Measurements from ENCODE around the gene TSPAN11.

TSPAN11 gene

GRCh38 chr12:30961030-30961429, 34.5 kb downstream of the TSPAN11 start:
- H3K79me1 ChIP-seq (ENCODE audit: low read depth, low read length) = no peaks in the 10 kb centered on the region
- H2AFZ ChIP-seq (ENCODE audit: low read length) = no peak overlapping the region
- H3K23ac ChIP-seq (ENCODE audit: low read depth, low read length, poor library complexity) = no peak overlapping the region
- H3K4me2 ChIP-seq (ENCODE audit: insufficient read depth, low read length, poor library complexity, severe bottlenecking) = no peak overlapping the region
- no peak overlapping the region for H2BK15ac ChIP-seq (ENCODE audit: low read length)
- H3K9ac ChIP-seq (ENCODE audit: low read depth, low read length, poor library complexity) = no peak overlapping the region
- no peaks in the 10 kb centered on the region for H3K9me3 ChIP-seq (replicated peaks in 1 of 2; ENCODE audit: control insufficient read depth in 2 of 2, insufficient read depth in 1 of 2, low read depth in 1 of 2, low read length in 2 of 2)
- no peak overlapping the region for H3K14ac ChIP-seq (ENCODE audit: low read length)
- no peak overlapping the region for H2BK5ac ChIP-seq (ENCODE audit: low read length)
- H3K27me3 ChIP-seq (ENCODE audit: control insufficient read depth in 3 of 3, insufficient read depth in 3 of 3, low read depth in 1 of 3, low read length in 3 of 3) = no peaks in the 10 kb centered on the region
- no peaks in the 10 kb centered on the region for H3K4me1 ChIP-seq (ENCODE audit: control insufficient read depth in 2 of 2, insufficient read depth in 1 of 2, low read depth in 1 of 2, low read length in 2 of 2)
- no peak overlapping the region for H2AK5ac ChIP-seq (ENCODE audit: low read depth, low read length)
- no CpG with 5 or more reads among the region's 3 CpGs for WGBS, 2 donors (ENCODE audit: extremely low coverage in 2 of 2, insufficient read length in 2 of 2, insufficient replicate concordance in 1 of 2)
- H3K36me3 ChIP-seq (replicated peaks in 1 of 2; ENCODE audit: control insufficient read depth in 2 of 2, insufficient read depth in 2 of 2, low read length in 2 of 2) = peaks cover 0 to 14% of the 10 kb centered on the region in 2 donors
- no peak overlapping the region for H3K4ac ChIP-seq (ENCODE audit: low read length)
- H3K18ac ChIP-seq (ENCODE audit: low read length) = no peak overlapping the region
- no peak overlapping the region for H3K4me3 ChIP-seq (ENCODE audit: low read length in 2 of 2)
- no peak overlapping the region for H2BK120ac ChIP-seq (ENCODE audit: low read depth, low read length)
- no peak overlapping the region for H3K27ac ChIP-seq (replicated peaks; ENCODE audit: low read length)
- H4K8ac ChIP-seq (ENCODE audit: low read depth, low read length) = no peak overlapping the region
- no peak overlapping the region for H4K91ac ChIP-seq (ENCODE audit: low read depth, low read length, poor library complexity)
- no peak overlapping the region for H2BK12ac ChIP-seq (ENCODE audit: low read length)
- DNase-seq (ENCODE audit: low spot score) = no peak

GRCh38 chr12:30962047-30962446, 35.5 kb downstream of the TSPAN11 start:
- Histone ChIP-seq H3K27ac (replicated peaks; ENCODE audit: low read length) (no peak overlapping the region), H3K4me3 (ENCODE audit: low read length in 2 of 2) (no peak overlapping the region), H2BK5ac (ENCODE audit: low read length) (no peak overlapping the region), H3K9ac (ENCODE audit: low read depth, low read length, poor library complexity) (no peak overlapping the region), H3K4me1 (ENCODE audit: control insufficient read depth in 2 of 2, insufficient read depth in 1 of 2, low read depth in 1 of 2, low read length in 2 of 2) (no peaks in the 10 kb centered on the region), H2AFZ (ENCODE audit: low read length) (no peak overlapping the region), H3K18ac (ENCODE audit: low read length) (no peak overlapping the region), H3K36me3 (replicated peaks in 1 of 2; ENCODE audit: control insufficient read depth in 2 of 2, insufficient read depth in 2 of 2, low read length in 2 of 2) (peaks cover 0 to 23% of the 10 kb centered on the region in 2 donors), H3K4ac (ENCODE audit: low read length) (no peak overlapping the region), H3K79me1 (ENCODE audit: low read depth, low read length) (no peaks in the 10 kb centered on the region), H2AK5ac (ENCODE audit: low read depth, low read length) (no peak overlapping the region), H3K23ac (ENCODE audit: low read depth, low read length, poor library complexity) (no peak overlapping the region), H4K91ac (ENCODE audit: low read depth, low read length, poor library complexity) (no peak overlapping the region), H2BK12ac (ENCODE audit: low read length) (no peak overlapping the region), H3K14ac (ENCODE audit: low read length) (no peak overlapping the region), H2BK120ac (ENCODE audit: low read depth, low read length) (no peak overlapping the region), H2BK15ac (ENCODE audit: low read length) (no peak overlapping the region), H3K27me3 (ENCODE audit: control insufficient read depth in 3 of 3, insufficient read depth in 3 of 3, low read depth in 1 of 3, low read length in 3 of 3) (no peaks in the 10 kb centered on the region), H3K4me2 (ENCODE audit: insufficient read depth, low read length, poor library complexity, severe bottlenecking) (no peak overlapping the region), H3K9me3 (replicated peaks in 1 of 2; ENCODE audit: control insufficient read depth in 2 of 2, insufficient read depth in 1 of 2, low read depth in 1 of 2, low read length in 2 of 2) (no peaks in the 10 kb centered on the region), H4K8ac (ENCODE audit: low read depth, low read length) (no peak overlapping the region)
- DNase-seq (ENCODE audit: low spot score) = no peak
- no CpG with 5 or more reads among the region's 2 CpGs for WGBS, 2 donors (ENCODE audit: extremely low coverage in 2 of 2, insufficient read length in 2 of 2, insufficient replicate concordance in 1 of 2)

- DNase-seq (ENCODE audit: low spot score) = no peak
- no peak overlapping the region for H4K8ac ChIP-seq (ENCODE audit: low read depth, low read length)
- H3K36me3 ChIP-seq (replicated peaks in 1 of 2; ENCODE audit: control insufficient read depth in 2 of 2, insufficient read depth in 2 of 2, low read length in 2 of 2) = peaks cover 0 to 35% of the 10 kb centered on the region in 2 donors
- no peak overlapping the region for H3K23ac ChIP-seq (ENCODE audit: low read depth, low read length, poor library complexity)
- H2AK5ac ChIP-seq (ENCODE audit: low read depth, low read length) = no peak overlapping the region
- no peak overlapping the region for H3K14ac ChIP-seq (ENCODE audit: low read length)
- no peaks in the 10 kb centered on the region for H3K9me3 ChIP-seq (replicated peaks in 1 of 2; ENCODE audit: control insufficient read depth in 2 of 2, insufficient read depth in 1 of 2, low read depth in 1 of 2, low read length in 2 of 2)
- H3K9ac ChIP-seq (ENCODE audit: low read depth, low read length, poor library complexity) = no peak overlapping the region
- no peaks in the 10 kb centered on the region for H3K4me1 ChIP-seq (ENCODE audit: control insufficient read depth in 2 of 2, insufficient read depth in 1 of 2, low read depth in 1 of 2, low read length in 2 of 2)
- H3K4me2 ChIP-seq (ENCODE audit: insufficient read depth, low read length, poor library complexity, severe bottlenecking) = no peak overlapping the region
- H2BK15ac ChIP-seq (ENCODE audit: low read length) = no peak overlapping the region
- H2BK120ac ChIP-seq (ENCODE audit: low read depth, low read length) = no peak overlapping the region
- no peak overlapping the region for H3K18ac ChIP-seq (ENCODE audit: low read length)
- H2AFZ ChIP-seq (ENCODE audit: low read length) = no peak overlapping the region
- WGBS, 2 donors (ENCODE audit: extremely low coverage in 2 of 2, insufficient read length in 2 of 2, insufficient replicate concordance in 1 of 2) = 100% methylated on average over 1 of the region's 21 CpGs; no CpG with 5 or more reads in 1 of the 2 donors
- no peak overlapping the region for H2BK5ac ChIP-seq (ENCODE audit: low read length)
- no peak overlapping the region for H3K27ac ChIP-seq (replicated peaks; ENCODE audit: low read length)
- H3K4ac ChIP-seq (ENCODE audit: low read length) = no peak overlapping the region
- H4K91ac ChIP-seq (ENCODE audit: low read depth, low read length, poor library complexity) = no peak overlapping the region
- H2BK12ac ChIP-seq (ENCODE audit: low read length) = no peak overlapping the region
- no peaks in the 10 kb centered on the region for H3K27me3 ChIP-seq (ENCODE audit: control insufficient read depth in 3 of 3, insufficient read depth in 3 of 3, low read depth in 1 of 3, low read length in 3 of 3)
- no peak overlapping the region for H3K4me3 ChIP-seq (ENCODE audit: low read length in 2 of 2)
- H3K79me1 ChIP-seq (ENCODE audit: low read depth, low read length) = no peaks in the 10 kb centered on the region
Observed at GRCh38 chr12:30963709-30964564, 37.4 kb downstream of the TSPAN11 start.

- Histone ChIP-seq H2BK120ac (ENCODE audit: low read depth, low read length) (no peak overlapping the region), H3K4me3 (ENCODE audit: low read length in 2 of 2) (no peak overlapping the region), H4K8ac (ENCODE audit: low read depth, low read length) (no peak overlapping the region), H4K91ac (ENCODE audit: low read depth, low read length, poor library complexity) (no peak overlapping the region), H3K14ac (ENCODE audit: low read length) (peak overlapping the region; percentile 58), H3K4me2 (ENCODE audit: insufficient read depth, low read length, poor library complexity, severe bottlenecking) (no peak overlapping the region), H3K9ac (ENCODE audit: low read depth, low read length, poor library complexity) (no peak overlapping the region), H3K23ac (ENCODE audit: low read depth, low read length, poor library complexity) (peak overlapping the region; percentile 57), H3K9me3 (replicated peaks in 1 of 2; ENCODE audit: control insufficient read depth in 2 of 2, insufficient read depth in 1 of 2, low read depth in 1 of 2, low read length in 2 of 2) (no peaks in the 10 kb centered on the region), H3K36me3 (replicated peaks in 1 of 2; ENCODE audit: control insufficient read depth in 2 of 2, insufficient read depth in 2 of 2, low read length in 2 of 2) (peaks cover 0 to 37% of the 10 kb centered on the region in 2 donors), H3K27ac (replicated peaks; ENCODE audit: low read length) (no peak overlapping the region), H2AFZ (ENCODE audit: low read length) (no peak overlapping the region), H2BK12ac (ENCODE audit: low read length) (no peak overlapping the region), H3K4me1 (ENCODE audit: control insufficient read depth in 2 of 2, insufficient read depth in 1 of 2, low read depth in 1 of 2, low read length in 2 of 2) (no peaks in the 10 kb centered on the region), H3K27me3 (ENCODE audit: control insufficient read depth in 3 of 3, insufficient read depth in 3 of 3, low read depth in 1 of 3, low read length in 3 of 3) (no peaks in the 10 kb centered on the region), H2BK5ac (ENCODE audit: low read length) (peak overlapping the region; percentile 35), H3K18ac (ENCODE audit: low read length) (no peak overlapping the region), H2AK5ac (ENCODE audit: low read depth, low read length) (no peak overlapping the region), H3K79me1 (ENCODE audit: low read depth, low read length) (no peaks in the 10 kb centered on the region), H3K4ac (ENCODE audit: low read length) (no peak overlapping the region), H2BK15ac (ENCODE audit: low read length) (no peak overlapping the region)
- DNase-seq (ENCODE audit: low spot score) = no peak
- WGBS, 2 donors (ENCODE audit: extremely low coverage in 2 of 2, insufficient read length in 2 of 2, insufficient replicate concordance in 1 of 2) = no CpG with 5 or more reads among the region's 14 CpGs
Observed at GRCh38 chr12:30964896-30965612, 38.5 kb downstream of the TSPAN11 start.

Measured in neuronal stem cell (in vitro differentiated cells).